AG09309 (cell line): ENCODE data around the gene ADCY2.

Source experiments
- DNase-seq: peaks from one replicate; pipeline ENCODE4 v3.0.0-alpha.2; 2010; ENCODE audit warnings: low read depth
- H3K4me3 ChIP-seq: 2 replicates; pipeline ENCODE4 v1.5.1; 2011; ENCODE audit warnings: mild to moderate bottlenecking, low read depth, low read length, moderate library complexity; ENCODE audit not compliant: control insufficient read depth
- CTCF ChIP-seq: IDR thresholded peaks from 2 replicates; pipeline ENCODE4 v1.5.1; 2011; ENCODE audit warnings: mild to moderate bottlenecking, low read depth, low read length, inconsistent platforms; ENCODE audit not compliant: insufficient read depth, control insufficient read depth; ENCODE audit errors: missing control alignments

Gene ADCY2

GRCh38 chr5:7822449-7822848 lies 426.5 kb downstream of the ADCY2 start:
- DNase-seq, result no peak
- TF ChIP-seq CTCF, result no peak
- H3K4me3 ChIP-seq, result no peak overlapping the region

GRCh38 chr5:7823594-7823993 lies 427.7 kb downstream of the ADCY2 start:
- no peak for DNase-seq
- H3K4me3 ChIP-seq, result no peak overlapping the region

GRCh38 chr5:7824995-7825394 lies 429.1 kb downstream of the ADCY2 start:
- TF ChIP-seq CTCF, result no peak
- DNase-seq, result no peak
- H3K4me3 ChIP-seq, result no peak overlapping the region

More at GRCh38 chr5:7823594-7823993, 427.7 kb downstream of the ADCY2 start:
- no peak for TF ChIP-seq CTCF

- TF ChIP-seq CTCF, result no peak
- no peak for DNase-seq
- no peak overlapping the region for H3K4me3 ChIP-seq
These were observed 429.7 kb downstream of the ADCY2 start for GRCh38 chr5:7825630-7826029.

- TF ChIP-seq CTCF, result peak; percentile 41
- no peak overlapping the region for H3K4me3 ChIP-seq
- DNase-seq, result peak; percentile 8
These were observed 431.7 kb downstream of the ADCY2 start for GRCh38 chr5:7827610-7828009.

- TF ChIP-seq CTCF, result no peak
- H3K4me3 ChIP-seq, result no peak overlapping the region
- DNase-seq, result no peak
These were observed 432.3 kb downstream of the ADCY2 start for GRCh38 chr5:7828269-7828668.

GRCh38 chr5:7834982-7835381 lies 439.0 kb downstream of the ADCY2 start:
- TF ChIP-seq CTCF, result no peak
- DNase-seq, result no peak
- H3K4me3 ChIP-seq, result no peak overlapping the region
